Heart right ventricle (tissue), 16 donors: ENCODE data around the gene CCDC38. TPM values are rescaled to one million over a fixed set of nuclear protein-coding genes. Genes with fewer than 3 reads are reported as not detected.

Experiments used
- ATAC-seq, 8 donors: fragments of 200-7000 bp; cut with Tn5 transposase; one replicate each; pipeline ENCODE4 v1.9.1; 2020; ENCODE audit warnings: mild to moderate bottlenecking in 8 of 8, moderate library complexity in 8 of 8, moderate number of reproducible peaks in 1 of 8
- DNase-seq, 2 donors: peaks; one replicate each; pipeline ENCODE4 v3.0.0-alpha.2; 2020
- H3K27ac ChIP-seq, 10 donors: fragments of 200-600 bp; sonication (generic) in 2 of 10; one replicate each; pipeline versions ENCODE4 v1.5.0 to v1.8.0; 2020 to 2022; ENCODE audit warnings: mild to moderate bottlenecking in 3 of 10
- H3K27me3 ChIP-seq, 7 donors: fragments of 200-600 bp; one replicate each; pipeline ENCODE4 v1.8.0; 2021 to 2022; ENCODE audit warnings: mild to moderate bottlenecking in 2 of 7
- H3K36me3 ChIP-seq, 9 donors: fragments of 200-600 bp; sonication (generic) in 1 of 9; one replicate each; pipeline versions ENCODE4 v1.5.0 to v1.8.0; 2020 to 2022; ENCODE audit warnings: mild to moderate bottlenecking in 2 of 9
- H3K4me1 ChIP-seq, 9 donors: fragments of 200-600 bp; sonication (generic) in 1 of 9; one replicate each; pipeline versions ENCODE4 v1.5.0 to v1.8.0; 2020 to 2022; ENCODE audit warnings: mild to moderate bottlenecking in 4 of 9
- H3K4me3 ChIP-seq, 10 donors: fragments of 200-600 bp; sonication (generic) in 2 of 10; one replicate each; pipeline versions ENCODE4 v1.5.0 to v1.8.0; 2020 to 2022; ENCODE audit warnings: mild to moderate bottlenecking in 7 of 10, moderate library complexity in 2 of 10
- H3K9me3 ChIP-seq, 11 donors: fragments of 200-600 bp in 10 of 11; sonication (generic) in 2 of 11; one replicate each; pipeline versions ENCODE4 v1.5.0 to v1.8.0; 2013 to 2022; ENCODE audit warnings: mild to moderate bottlenecking in 2 of 11, control low read depth in 1 of 11, moderate library complexity in 1 of 11
- WGBS, 2 donors: extraction: QIAGEN DNeasy Blood & Tissue Kit; methylation state at CpG; one replicate each; pipeline ENCODE4 v1.1.7; 2013; ENCODE audit warnings: inconsistent platforms in 1 of 2; 5-methylcytosine and 5-hydroxymethylcytosine counted together
- intact Hi-C, 10 donors: fragments of 100-400 bp; cut with DNase I; formaldehyde crosslinking; loops; one replicate each; pipeline versions ENCODE4 v1.11.1 to v1.14.2; 2022
- polyA plus RNA-seq, 2 donors: library from polyadenylated mRNA; stranded (reverse); fragments of 200-250 nt; gene quantifications; one replicate each; pipeline ENCODE4 v1.2.3, GENCODE V29; 2013
- total RNA-seq, 10 donors: library from RNA; stranded (reverse); fragmentation: NEBNext Ultra II Directional in 3 of 10; extraction: Animal tissue kit (Norgen Biotek cat#: 25700) in 3 of 10; gene quantifications; one replicate each; pipeline versions ENCODE4 v1.2.1 to v1.2.4, GENCODE V29; 2021 to 2023
- TF ChIP-seq, protein P1 (sequence below), 9 donors: fragments of 200-600 bp; sonication (generic) in 2 of 9; IDR thresholded peaks; one replicate each; pipeline versions ENCODE4 v1.5.0 to v1.8.0; 2021 to 2022; ENCODE audit warnings: antibody characterized with exemption in 9 of 9, mild to moderate bottlenecking in 5 of 9, moderate library complexity in 1 of 9
- donor health status: Arrhythmogenic right ventricular cardiomyopathy.
- donor health status: ischemic (EF 13 %, LVEDD 7.1; RV severe dilation, severe dysfunction).
- donor health status: healthy with polysubstance abuse.
- donor health status: DM: no; HTN: yes; CAD: no.
- donor health status: DM: no; HTN: no; CAD: no.
- donor health status: ischemic (EF 25% LVEDD 6.9; RV normal size, moderate dysfunction).
- donor health status: ischemic (EF 25% LVEDD 5.7; RV mildly dilated, moderate dysfunction).
- donor health status: healthy.
- donor health status: DM: yes; HTN: yes; CAD: no.
- donor health status: Ischemic cardiomyopathy.
- donor health status: ischemic (EF 35%, LVEDD 5.7; RV mildly dilated, moderate dysfunction).
- donor health status: nonischemic (EF 11% LVEDD 7.7; RV severe dilation, severe dysfunction).
- donor health status: DM: yes; HTN: yes; CAD: no.
- donor health status: PGD.
- donor health status: ischemic (EF 29% LVEDD 5.4; RV normal size, mild dysfunction).
- donor health status: nonischemic (EF 23%, LVEDD 6.1; RV moderate dilation, normal function).

CCDC38 gene
- total and polyA plus RNA-seq, 12 donors, result 0.01 to 0.44 (median 0.12) TPM; not detected in 6

GRCh38 chr12:95955549-95956159 is 13.2 kb upstream of the CCDC38 start:
- DNase-seq, result no peak
- TF ChIP-seq, protein P1, sequence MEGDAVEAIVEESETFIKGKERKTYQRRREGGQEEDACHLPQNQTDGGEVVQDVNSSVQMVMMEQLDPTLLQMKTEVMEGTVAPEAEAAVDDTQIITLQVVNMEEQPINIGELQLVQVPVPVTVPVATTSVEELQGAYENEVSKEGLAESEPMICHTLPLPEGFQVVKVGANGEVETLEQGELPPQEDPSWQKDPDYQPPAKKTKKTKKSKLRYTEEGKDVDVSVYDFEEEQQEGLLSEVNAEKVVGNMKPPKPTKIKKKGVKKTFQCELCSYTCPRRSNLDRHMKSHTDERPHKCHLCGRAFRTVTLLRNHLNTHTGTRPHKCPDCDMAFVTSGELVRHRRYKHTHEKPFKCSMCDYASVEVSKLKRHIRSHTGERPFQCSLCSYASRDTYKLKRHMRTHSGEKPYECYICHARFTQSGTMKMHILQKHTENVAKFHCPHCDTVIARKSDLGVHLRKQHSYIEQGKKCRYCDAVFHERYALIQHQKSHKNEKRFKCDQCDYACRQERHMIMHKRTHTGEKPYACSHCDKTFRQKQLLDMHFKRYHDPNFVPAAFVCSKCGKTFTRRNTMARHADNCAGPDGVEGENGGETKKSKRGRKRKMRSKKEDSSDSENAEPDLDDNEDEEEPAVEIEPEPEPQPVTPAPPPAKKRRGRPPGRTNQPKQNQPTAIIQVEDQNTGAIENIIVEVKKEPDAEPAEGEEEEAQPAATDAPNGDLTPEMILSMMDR (IDR thresholded peaks at IDR 0.05), result no peak
- no peaks in the 10 kb centered on the region for H3K9me3 ChIP-seq
- peaks cover 0 to 13% (median 0%) of the 10 kb centered on the region in 7 donors for H3K27me3 ChIP-seq
- no peak for ATAC-seq
- intact Hi-C loops, result no loop called here
- no peaks in the 10 kb centered on the region for H3K4me1 ChIP-seq
- H3K36me3 ChIP-seq, result no peaks in the 10 kb centered on the region
- H3K27ac ChIP-seq, result no peak overlapping the region
- 83 to 87% methylated on average over 7 of the region's 7 CpGs for WGBS, 2 donors
- H3K4me3 ChIP-seq, result no peak overlapping the region

DNA sequence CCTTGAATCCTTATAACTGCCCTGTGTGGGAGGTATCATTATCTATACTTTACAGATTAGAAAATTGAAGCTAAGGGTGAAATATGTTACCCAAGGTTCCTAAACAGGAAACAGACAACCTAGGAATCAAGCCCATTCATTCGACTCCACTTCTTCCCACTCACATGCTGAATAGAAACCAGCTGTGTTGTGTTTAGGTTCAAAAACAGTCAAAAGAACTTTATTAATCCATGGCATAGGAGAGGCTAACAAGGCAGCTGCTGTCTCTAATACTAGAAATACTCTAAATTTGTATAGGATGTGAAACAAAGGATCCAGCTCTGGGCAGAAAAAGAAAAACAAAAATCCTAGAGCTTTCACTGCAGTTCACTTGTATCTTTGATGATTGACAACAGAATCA is 10.6 kb upstream of the CCDC38 start:
- Histone ChIP-seq H3K27me3 (peaks cover 0 to 13% (median 0%) of the 10 kb centered on the region in 7 donors), H3K27ac (no peak overlapping the region), H3K9me3 (no peaks in the 10 kb centered on the region), H3K4me1 (no peaks in the 10 kb centered on the region), H3K36me3 (no peaks in the 10 kb centered on the region), H3K4me3 (no peak overlapping the region)
- intact Hi-C loops, result no loop called here
- WGBS, 2 donors, result 45 to 48% methylated on average over 1 of the region's 1 CpG
- TF ChIP-seq, protein P1 (IDR thresholded peaks at IDR 0.05), result no peak
- ATAC-seq, result no peak
- DNase-seq, result no peak

DNA sequence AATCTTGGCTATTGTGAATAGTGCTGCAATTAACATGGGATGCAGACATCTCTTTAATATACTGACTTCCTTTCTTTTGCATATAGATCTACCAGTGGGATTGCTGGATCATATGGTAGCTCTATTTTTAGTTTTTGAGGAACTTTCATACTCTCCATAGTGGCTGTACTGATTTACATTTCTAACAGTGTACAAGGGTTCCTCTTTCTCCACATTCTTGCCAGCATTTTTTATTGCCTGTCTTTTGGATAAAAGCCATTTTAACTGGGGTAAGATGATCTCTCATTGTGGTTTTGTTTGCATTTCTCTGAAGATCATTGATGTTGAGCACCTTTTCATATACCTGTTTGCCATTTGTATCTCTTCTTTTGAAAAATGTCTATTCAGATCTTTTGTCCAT is 9.1 kb upstream of the CCDC38 start:
- intact Hi-C loops, result no loop called here
- ATAC-seq, result no peak
- TF ChIP-seq, protein P1 (IDR thresholded peaks at IDR 0.05), result no peak

DNA sequence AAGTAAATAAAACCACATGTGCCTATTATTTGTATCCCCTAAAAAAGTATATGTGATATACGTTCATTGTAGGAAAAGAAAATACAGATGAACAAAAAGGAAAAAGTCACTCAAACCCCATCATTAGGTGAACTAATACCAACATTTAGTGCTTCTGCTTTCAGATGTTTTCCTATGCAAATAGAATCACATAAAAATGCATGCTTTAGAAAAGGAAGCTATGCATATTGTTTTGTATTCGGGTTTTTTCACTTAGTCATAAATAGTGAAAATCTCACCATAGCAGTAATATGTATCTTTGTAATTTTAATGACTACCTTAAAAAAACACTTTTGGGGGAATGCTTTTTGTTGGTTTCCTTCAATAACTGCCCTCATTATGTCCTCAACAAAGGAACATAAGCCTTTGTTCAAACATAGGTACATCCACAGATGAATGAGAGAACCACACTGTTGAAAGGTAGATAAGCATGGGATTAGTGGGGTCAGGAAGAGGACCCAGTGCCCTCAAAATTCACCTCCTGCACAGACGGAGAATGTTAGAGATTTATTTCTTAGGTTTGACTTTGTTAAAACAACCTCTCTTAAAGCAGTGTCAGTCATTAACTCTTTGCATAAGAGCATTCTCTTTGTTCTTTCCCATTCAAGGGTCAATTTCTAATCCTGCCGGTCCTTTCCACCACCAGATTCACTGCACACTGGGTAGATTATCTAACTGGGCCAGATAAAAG is 7.2 kb upstream of the CCDC38 start:
- no peaks in the 10 kb centered on the region for H3K4me1 ChIP-seq
- no peak overlapping the region for H3K27ac ChIP-seq
- no peaks in the 10 kb centered on the region for H3K9me3 ChIP-seq
- no peak overlapping the region for H3K4me3 ChIP-seq
- H3K27me3 ChIP-seq, result peaks cover 0 to 2% (median 0%) of the 10 kb centered on the region in 7 donors
- intact Hi-C loops, result no loop called here
- WGBS, 2 donors, result 61 to 67% methylated on average over 4 of the region's 4 CpGs
- DNase-seq (no peak), ATAC-seq (no peak)
- H3K36me3 ChIP-seq, result no peaks in the 10 kb centered on the region
- TF ChIP-seq, protein P1 (IDR thresholded peaks at IDR 0.05), result no peak

More for the DNA sequence above, 9.1 kb upstream of the CCDC38 start:
- Histone ChIP-seq H3K9me3 (no peaks in the 10 kb centered on the region), H3K4me1 (no peaks in the 10 kb centered on the region), H3K27ac (no peak overlapping the region), H3K27me3 (no peaks in the 10 kb centered on the region), H3K4me3 (no peak overlapping the region), H3K36me3 (no peaks in the 10 kb centered on the region)
- DNase-seq, result no peak
